Mucosa of descending colon (tissue), 3 donors: Measurements from ENCODE around the gene PCSK6. TPM values are rescaled to one million over a fixed set of nuclear protein-coding genes. Genes with fewer than 3 reads are reported as not detected.

Experiments
- ATAC-seq: fragments of 200-7000 bp; cut with Tn5 transposase; one replicate; pipeline ENCODE4 v1.9.1; 2020; ENCODE audit warnings: mild to moderate bottlenecking, moderate library complexity
- DNase-seq, 3 donors: peaks; one replicate each; pipeline ENCODE4 v3.0.0-alpha.2; 2020
- H3K36me3 ChIP-seq: fragments of 200-600 bp; one replicate; pipeline ENCODE4 v1.8.0; 2021; ENCODE audit warnings: low read depth, mild to moderate bottlenecking
- H3K4me1 ChIP-seq: fragments of 200-600 bp; one replicate; pipeline ENCODE4 v1.8.0; 2021; ENCODE audit warnings: low read depth, mild to moderate bottlenecking
- H3K4me3 ChIP-seq: fragments of 200-600 bp; one replicate; pipeline ENCODE4 v1.8.0; 2021; ENCODE audit warnings: mild to moderate bottlenecking
- H3K9me3 ChIP-seq: fragments of 200-600 bp; one replicate; pipeline ENCODE4 v1.8.0; 2021; ENCODE audit warnings: mild to moderate bottlenecking
- CTCF ChIP-seq: fragments of 200-600 bp; IDR thresholded peaks from one replicate; pipeline ENCODE4 v1.8.0; 2022; ENCODE audit warnings: antibody characterized with exemption, mild to moderate bottlenecking
- intact Hi-C, 2 donors: fragments of 100-400 bp; cut with DNase I in 1 of 2; cut with micrococcal nuclease in 1 of 2; formaldehyde crosslinking; loops; one replicate each; pipeline versions ENCODE4 v1.11.0 to v1.11.1; 2022; cut with DNase I, micrococcal nuclease
- total RNA-seq, 3 donors: library from RNA; stranded (reverse); fragmentation: NEBNext Ultra II Directional in 2 of 3; extraction: Animal tissue kit (Norgen Biotek cat#: 25700) in 2 of 3; gene quantifications; one replicate each; pipeline versions ENCODE4 v1.2.1 to v1.2.4, GENCODE V29; 2021 to 2023
- donor health status: DM: no; HTN: no; CAD: no; lungs with moderate emphysema.
- donor health status: DM: no; HTN: no; CAD: no.
- donor health status: DM: no; HTN: yes; CAD: no.

The PCSK6 gene
- total RNA-seq, 3 donors from 2014 or later, result 21.3 to 58.4 (median 30.3) TPM

GRCh38 chr15:101386006-101386405 is 103.5 kb downstream of the PCSK6 start:
- no peak for TF ChIP-seq CTCF
- DNase-seq, result no peak

GRCh38 chr15:101384276-101384675 is 105.2 kb downstream of the PCSK6 start:
- DNase-seq, result no peak
- no peaks in the 10 kb centered on the region for H3K4me1 ChIP-seq
- intact Hi-C loops, result no loop called here
- no peak for ATAC-seq
- no peak for TF ChIP-seq CTCF
- no peaks in the 10 kb centered on the region for H3K36me3 ChIP-seq
- H3K9me3 ChIP-seq, result no peaks in the 10 kb centered on the region
- no peak overlapping the region for H3K4me3 ChIP-seq

More at GRCh38 chr15:101386006-101386405, 103.5 kb downstream of the PCSK6 start:
- ATAC-seq, result no peak
- Histone ChIP-seq H3K4me3 (no peak overlapping the region), H3K9me3 (no peaks in the 10 kb centered on the region), H3K36me3 (no peaks in the 10 kb centered on the region), H3K4me1 (no peaks in the 10 kb centered on the region)
- intact Hi-C loops, result no loop called here

- ATAC-seq, result no peak
Observed at GRCh38 chr15:101382544-101382943, 107.0 kb downstream of the PCSK6 start.

GRCh38 chr15:101381671-101382212 is 107.8 kb downstream of the PCSK6 start:
- intact Hi-C loops, result no loop called here
- no peak for DNase-seq
- Histone ChIP-seq H3K9me3 (no peaks in the 10 kb centered on the region), H3K36me3 (no peaks in the 10 kb centered on the region), H3K4me1 (no peaks in the 10 kb centered on the region), H3K4me3 (no peak overlapping the region)
- ATAC-seq, result no peak
- TF ChIP-seq CTCF, result no peak

More at GRCh38 chr15:101382544-101382943, 107.0 kb downstream of the PCSK6 start:
- Histone ChIP-seq H3K9me3 (no peaks in the 10 kb centered on the region), H3K36me3 (no peaks in the 10 kb centered on the region), H3K4me1 (no peaks in the 10 kb centered on the region), H3K4me3 (no peak overlapping the region)
- no peak for DNase-seq
- intact Hi-C loops, result no loop called here
- TF ChIP-seq CTCF, result no peak

- no peaks in the 10 kb centered on the region for H3K4me1 ChIP-seq
- ATAC-seq, result no peak
- no peak overlapping the region for H3K4me3 ChIP-seq
- no peaks in the 10 kb centered on the region for H3K36me3 ChIP-seq
- no peaks in the 10 kb centered on the region for H3K9me3 ChIP-seq
- intact Hi-C loops, result no loop called here
- DNase-seq, result no peak
- TF ChIP-seq CTCF, result no peak
Observed at GRCh38 chr15:101380146-101380545, 109.4 kb downstream of the PCSK6 start.

- Histone ChIP-seq H3K9me3 (no peaks in the 10 kb centered on the region), H3K4me3 (no peak overlapping the region), H3K4me1 (no peaks in the 10 kb centered on the region), H3K36me3 (no peaks in the 10 kb centered on the region)
- no peak for ATAC-seq
- intact Hi-C loops, result no loop called here
- no peak for TF ChIP-seq CTCF
- no peak for DNase-seq
Observed at GRCh38 chr15:101379647-101380046, 109.9 kb downstream of the PCSK6 start.
